ENCODE measurements around the gene ATP11A.

The ATP11A gene

DNA sequence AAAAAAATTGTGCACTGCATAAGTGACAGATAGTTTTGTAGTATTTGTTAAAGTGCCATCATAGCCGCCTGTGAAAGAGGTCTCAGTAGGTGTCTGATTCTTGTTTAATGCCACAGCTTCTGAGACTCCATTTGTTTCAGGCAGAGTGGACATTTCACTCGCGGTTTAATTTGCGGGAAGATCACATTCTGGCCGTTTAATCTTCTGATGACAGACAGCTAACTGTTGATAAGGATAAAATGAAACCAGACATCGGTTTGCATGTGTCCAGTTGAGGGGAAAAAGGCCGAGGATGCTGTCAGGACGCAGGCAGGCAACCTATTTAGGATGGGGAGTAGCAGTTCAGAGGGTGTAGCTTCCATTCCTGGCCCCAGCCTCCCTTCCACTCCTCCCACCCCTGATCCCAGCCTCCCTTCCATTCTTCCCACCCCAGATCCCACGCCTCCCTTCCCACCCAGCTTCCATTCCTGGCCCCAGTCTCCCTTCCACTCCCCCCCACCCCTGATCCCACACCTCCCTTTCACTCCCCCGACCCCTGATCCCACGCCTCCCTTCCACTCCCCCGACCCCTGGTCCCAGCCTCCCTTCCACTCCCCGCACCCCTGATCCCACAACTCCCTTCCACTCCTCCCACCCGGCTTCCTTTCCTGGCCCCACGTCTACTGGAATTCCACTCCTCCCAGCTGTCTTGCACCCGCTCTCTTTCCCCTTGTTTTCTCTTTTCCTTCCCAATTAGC is 23.8 kb downstream of the ATP11A start:
- ChIA-PET POLR2A (no interaction called here), CTCF (no interaction called here)
- Histone ChIP-seq H3K9me3 (ENCODE audit: control insufficient read depth, insufficient read depth, low read depth, low read length) (no peaks in the 10 kb centered on the region), H3K36me3 (ENCODE audit: control insufficient read depth in 2 of 2, insufficient read depth in 1 of 2, low read length in 2 of 2) (no peaks in the 10 kb centered on the region), H3K4me1 (ENCODE audit: control insufficient read depth, insufficient read depth, low read length) (0 out of 2 replicates have a peak, but pooled peaks cover 2% of the 10 kb centered on the region), H3K27ac (ENCODE audit: extremely low read depth, low read depth, low read length) (no peak overlapping the region), H3K4me3 (ENCODE audit: low read depth, low read length) (no peak overlapping the region)
- 0 out of 2 replicates have a peak, but pooled peaks have one; percentile 34 for TF ChIP-seq WT1 (tag by site-specific recombination; IDR thresholded peaks at IDR 0.05)
- TF ChIP-seq ZNF394 (tag by site-specific recombination; IDR thresholded peaks at IDR 0.05; ENCODE audit: borderline replicate concordance), result peak; percentile 33; the same call in 1 of the 2 replicates
- peak; percentile 10; the same call in 1 of the 2 replicates for TF ChIP-seq EGR2 (tag by site-specific recombination; IDR thresholded peaks at IDR 0.05; ENCODE audit: low read depth)
- TF ChIP-seq ZFP41 (tag by site-specific recombination; IDR thresholded peaks at IDR 0.05; ENCODE audit: borderline replicate concordance), result no peak
- no peak for TF ChIP-seq ZNF514 (tag by site-specific recombination; IDR thresholded peaks at IDR 0.05)
- TF ChIP-seq, protein P1, sequence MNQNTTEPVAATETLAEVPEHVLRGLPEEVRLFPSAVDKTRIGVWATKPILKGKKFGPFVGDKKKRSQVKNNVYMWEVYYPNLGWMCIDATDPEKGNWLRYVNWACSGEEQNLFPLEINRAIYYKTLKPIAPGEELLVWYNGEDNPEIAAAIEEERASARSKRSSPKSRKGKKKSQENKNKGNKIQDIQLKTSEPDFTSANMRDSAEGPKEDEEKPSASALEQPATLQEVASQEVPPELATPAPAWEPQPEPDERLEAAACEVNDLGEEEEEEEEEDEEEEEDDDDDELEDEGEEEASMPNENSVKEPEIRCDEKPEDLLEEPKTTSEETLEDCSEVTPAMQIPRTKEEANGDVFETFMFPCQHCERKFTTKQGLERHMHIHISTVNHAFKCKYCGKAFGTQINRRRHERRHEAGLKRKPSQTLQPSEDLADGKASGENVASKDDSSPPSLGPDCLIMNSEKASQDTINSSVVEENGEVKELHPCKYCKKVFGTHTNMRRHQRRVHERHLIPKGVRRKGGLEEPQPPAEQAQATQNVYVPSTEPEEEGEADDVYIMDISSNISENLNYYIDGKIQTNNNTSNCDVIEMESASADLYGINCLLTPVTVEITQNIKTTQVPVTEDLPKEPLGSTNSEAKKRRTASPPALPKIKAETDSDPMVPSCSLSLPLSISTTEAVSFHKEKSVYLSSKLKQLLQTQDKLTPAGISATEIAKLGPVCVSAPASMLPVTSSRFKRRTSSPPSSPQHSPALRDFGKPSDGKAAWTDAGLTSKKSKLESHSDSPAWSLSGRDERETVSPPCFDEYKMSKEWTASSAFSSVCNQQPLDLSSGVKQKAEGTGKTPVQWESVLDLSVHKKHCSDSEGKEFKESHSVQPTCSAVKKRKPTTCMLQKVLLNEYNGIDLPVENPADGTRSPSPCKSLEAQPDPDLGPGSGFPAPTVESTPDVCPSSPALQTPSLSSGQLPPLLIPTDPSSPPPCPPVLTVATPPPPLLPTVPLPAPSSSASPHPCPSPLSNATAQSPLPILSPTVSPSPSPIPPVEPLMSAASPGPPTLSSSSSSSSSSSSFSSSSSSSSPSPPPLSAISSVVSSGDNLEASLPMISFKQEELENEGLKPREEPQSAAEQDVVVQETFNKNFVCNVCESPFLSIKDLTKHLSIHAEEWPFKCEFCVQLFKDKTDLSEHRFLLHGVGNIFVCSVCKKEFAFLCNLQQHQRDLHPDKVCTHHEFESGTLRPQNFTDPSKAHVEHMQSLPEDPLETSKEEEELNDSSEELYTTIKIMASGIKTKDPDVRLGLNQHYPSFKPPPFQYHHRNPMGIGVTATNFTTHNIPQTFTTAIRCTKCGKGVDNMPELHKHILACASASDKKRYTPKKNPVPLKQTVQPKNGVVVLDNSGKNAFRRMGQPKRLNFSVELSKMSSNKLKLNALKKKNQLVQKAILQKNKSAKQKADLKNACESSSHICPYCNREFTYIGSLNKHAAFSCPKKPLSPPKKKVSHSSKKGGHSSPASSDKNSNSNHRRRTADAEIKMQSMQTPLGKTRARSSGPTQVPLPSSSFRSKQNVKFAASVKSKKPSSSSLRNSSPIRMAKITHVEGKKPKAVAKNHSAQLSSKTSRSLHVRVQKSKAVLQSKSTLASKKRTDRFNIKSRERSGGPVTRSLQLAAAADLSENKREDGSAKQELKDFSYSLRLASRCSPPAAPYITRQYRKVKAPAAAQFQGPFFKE (tag by site-specific recombination; IDR thresholded peaks at IDR 0.05; ENCODE audit: borderline replicate concordance), result no peak

DNA sequence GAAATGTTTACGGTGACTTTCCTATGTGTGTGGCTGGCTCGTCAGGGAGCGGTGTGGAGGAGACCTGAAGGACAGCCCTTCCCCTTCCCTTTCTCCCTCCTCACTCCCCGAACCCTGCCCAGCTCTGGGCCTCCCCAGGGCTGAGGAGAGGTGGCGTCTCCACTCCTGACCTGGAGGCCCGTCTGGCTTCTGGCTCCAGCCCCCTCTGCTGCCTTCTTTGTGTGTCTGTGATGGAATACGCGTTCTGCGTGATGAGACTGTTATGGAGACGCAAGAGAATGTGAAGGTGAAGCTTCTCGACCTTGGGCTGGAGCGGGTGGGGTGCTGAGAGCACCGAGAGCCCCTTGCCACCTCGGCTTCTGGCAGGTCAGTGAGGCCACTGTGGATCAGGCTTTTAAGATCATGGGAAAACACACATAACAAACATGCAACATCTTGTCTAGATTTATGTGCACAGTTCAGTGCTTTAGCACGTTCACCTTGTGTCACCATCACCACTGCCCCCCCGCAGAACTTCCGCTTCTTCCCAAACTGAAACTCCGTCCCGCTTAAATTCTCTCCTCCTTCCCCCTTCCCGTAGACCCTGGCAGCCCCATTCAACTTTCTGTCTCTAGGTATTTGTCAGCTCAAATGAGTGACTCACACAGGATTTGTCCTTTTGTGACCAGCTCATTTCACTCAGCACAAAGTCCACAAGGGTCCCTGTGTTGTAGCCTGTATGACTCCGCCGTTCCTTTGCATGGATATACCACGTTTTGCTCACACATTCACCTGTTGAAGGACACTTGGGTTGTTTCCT is 24.7 kb downstream of the ATP11A start:
- Histone ChIP-seq H3K4me1 (ENCODE audit: control insufficient read depth, insufficient read depth, low read length) (0 out of 2 replicates have a peak, but pooled peaks cover 2% of the 10 kb centered on the region), H3K4me3 (ENCODE audit: low read depth, low read length) (no peak overlapping the region), H3K27ac (ENCODE audit: extremely low read depth, low read depth, low read length) (no peak overlapping the region), H3K36me3 (ENCODE audit: control insufficient read depth in 2 of 2, insufficient read depth in 1 of 2, low read length in 2 of 2) (no peaks in the 10 kb centered on the region), H3K9me3 (ENCODE audit: control insufficient read depth, insufficient read depth, low read depth, low read length) (no peaks in the 10 kb centered on the region)
- POLR2A ChIA-PET, result no interaction called here
- TF ChIP-seq SETDB1 (IDR thresholded peaks at IDR 0.05; ENCODE audit: insufficient read length, low read length) (peak; percentile 79), ZNF600 (tag by site-specific recombination; IDR thresholded peaks at IDR 0.05) (peak; percentile 60), ZFP3 (tag by site-specific recombination; IDR thresholded peaks at IDR 0.05; ENCODE audit: low read depth) (no peak), SCRT2 (tag by site-specific recombination; IDR thresholded peaks at IDR 0.05) (peak; percentile 47; the same call in 1 of the 2 replicates)
- CTCF ChIA-PET, result no interaction called here

DNA sequence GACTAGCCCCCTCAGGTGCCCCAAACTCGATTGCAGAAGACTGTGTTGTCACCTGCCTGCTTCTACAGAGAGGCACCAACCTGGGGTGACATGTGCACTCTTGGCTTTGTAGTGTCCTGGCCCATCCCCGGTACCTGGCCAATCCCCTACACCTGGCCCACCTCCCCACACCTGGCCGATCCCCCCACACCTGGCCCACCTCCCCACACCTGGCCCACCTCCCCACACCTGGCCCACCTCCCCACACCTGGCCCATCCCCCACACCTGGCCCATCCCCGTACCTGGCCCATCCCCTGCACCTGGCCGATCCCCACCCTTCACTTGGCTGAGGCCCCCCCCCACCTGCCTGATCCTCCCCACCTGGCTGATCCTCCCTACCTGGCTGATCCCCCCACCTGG is 25.4 kb downstream of the ATP11A start:
- ChIA-PET CTCF (no interaction called here), POLR2A (no interaction called here)
- no peak overlapping the region for H3K4me3 ChIP-seq (ENCODE audit: low read depth, low read length)
- no peak overlapping the region for H3K27ac ChIP-seq (ENCODE audit: extremely low read depth, low read depth, low read length)
- TF ChIP-seq ZNF561 (tag by site-specific recombination; IDR thresholded peaks at IDR 0.05; ENCODE audit: borderline replicate concordance) (no peak), ZEB2 (tag by site-specific recombination; IDR thresholded peaks at IDR 0.05) (peak; percentile 92)
- 0 out of 2 replicates have a peak, but pooled peaks cover 2% of the 10 kb centered on the region for H3K4me1 ChIP-seq (ENCODE audit: control insufficient read depth, insufficient read depth, low read length)
- H3K9me3 ChIP-seq (ENCODE audit: control insufficient read depth, insufficient read depth, low read depth, low read length), result no peaks in the 10 kb centered on the region
- H3K36me3 ChIP-seq (ENCODE audit: control insufficient read depth in 2 of 2, insufficient read depth in 1 of 2, low read length in 2 of 2), result no peaks in the 10 kb centered on the region

Measured in HEK293 (cell line).